Measurements from ENCODE around the gene STARD9. TPM values are rescaled to one million over a fixed set of nuclear protein-coding genes. Genes with fewer than 3 reads are reported as not detected.

Gene STARD9
- total RNA-seq, 6 experiments from 2014 or later = 1.9 to 2.8 (median 2.3) TPM

- Mint-ChIP-seq H3K9me3 (no peaks in the 10 kb centered on the region), H3K27ac (no peak overlapping the region), H3K36me3 (ENCODE audit: low read depth) (peaks cover 21% of the 10 kb centered on the region; the same call in 1 of the 2 replicates), H3K4me1 (ENCODE audit: low read depth) (peaks cover 12% of the 10 kb centered on the region), H3K27me3 (ENCODE audit: insufficient read depth) (peaks cover 4% of the 10 kb centered on the region; the same call in 1 of the 2 replicates), H3K4me3 (no peak overlapping the region)
- DNase-seq = no peak
- peak; percentile 45 for TF ChIP-seq CTCF (IDR thresholded peaks at IDR 0.05)
Observed at GRCh38 chr15:42723068-42723467, 147.7 kb downstream of the STARD9 start.

- no peak for TF ChIP-seq CTCF (IDR thresholded peaks at IDR 0.05)
- Mint-ChIP-seq H3K27me3 (ENCODE audit: insufficient read depth) (no peaks in the 10 kb centered on the region; the same call in 1 of the 2 replicates), H3K36me3 (ENCODE audit: low read depth) (peaks cover 21% of the 10 kb centered on the region; the same call in 1 of the 2 replicates), H3K4me3 (no peak overlapping the region), H3K27ac (no peak overlapping the region), H3K9me3 (no peaks in the 10 kb centered on the region), H3K4me1 (ENCODE audit: low read depth) (peaks cover 8% of the 10 kb centered on the region)
- no peak for DNase-seq
Observed at GRCh38 chr15:42724276-42724675, 148.9 kb downstream of the STARD9 start.

- no peaks in the 10 kb centered on the region for H3K9me3 Mint-ChIP-seq
- H3K4me1 Mint-ChIP-seq (ENCODE audit: low read depth) = peaks cover 6% of the 10 kb centered on the region
- no peaks in the 10 kb centered on the region; the same call in 1 of the 2 replicates for H3K27me3 Mint-ChIP-seq (ENCODE audit: insufficient read depth)
- no peak for TF ChIP-seq CTCF (IDR thresholded peaks at IDR 0.05)
- peaks cover 15% of the 10 kb centered on the region; the same call in 1 of the 2 replicates for H3K36me3 Mint-ChIP-seq (ENCODE audit: low read depth)
- no peak overlapping the region for H3K4me3 Mint-ChIP-seq
- peak overlapping the region; percentile 34; the same call in 1 of the 2 replicates for H3K27ac Mint-ChIP-seq
- DNase-seq = no peak
Observed at GRCh38 chr15:42725331-42725903, 150.0 kb downstream of the STARD9 start.

DNA sequence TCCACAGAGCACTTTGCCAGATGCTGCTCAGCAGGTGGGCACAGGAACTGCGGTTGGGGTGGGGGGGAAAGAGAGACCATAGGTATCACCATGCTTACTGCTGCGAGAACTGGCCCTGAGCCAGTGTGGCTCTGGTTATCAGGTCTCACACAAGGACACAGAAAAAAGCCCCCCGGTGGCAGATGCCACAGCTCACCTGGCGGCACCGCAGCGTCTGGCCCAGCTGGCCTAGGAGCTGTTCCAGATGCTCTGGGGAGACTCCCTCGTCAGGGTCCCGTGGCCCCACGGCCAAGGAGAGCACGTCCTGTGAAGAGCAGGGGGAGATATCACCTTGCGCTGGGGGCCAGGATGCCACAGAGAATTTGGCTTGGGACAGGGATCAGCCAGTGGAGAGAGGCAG lies 150.7 kb downstream of the STARD9 start:
- no peaks in the 10 kb centered on the region for H3K9me3 Mint-ChIP-seq
- no peak for TF ChIP-seq CTCF (IDR thresholded peaks at IDR 0.05)

GRCh38 chr15:42727750-42728381 lies 152.5 kb downstream of the STARD9 start:
- peaks cover 6% of the 10 kb centered on the region for H3K4me1 Mint-ChIP-seq (ENCODE audit: low read depth)
- no peak overlapping the region for H3K4me3 Mint-ChIP-seq
- H3K27me3 Mint-ChIP-seq (ENCODE audit: insufficient read depth) = peaks cover 2% of the 10 kb centered on the region
- DNase-seq = no peak
- no peaks in the 10 kb centered on the region for H3K9me3 Mint-ChIP-seq
- peaks cover 26% of the 10 kb centered on the region; the same call in 1 of the 2 replicates for H3K36me3 Mint-ChIP-seq (ENCODE audit: low read depth)
- no peak overlapping the region for H3K27ac Mint-ChIP-seq
- TF ChIP-seq CTCF (IDR thresholded peaks at IDR 0.05) = no peak

More for the DNA sequence above, 150.7 kb downstream of the STARD9 start:
- no peak overlapping the region for H3K27ac Mint-ChIP-seq
- H3K4me3 Mint-ChIP-seq = no peak overlapping the region
- H3K4me1 Mint-ChIP-seq (ENCODE audit: low read depth) = peaks cover 6% of the 10 kb centered on the region
- DNase-seq = no peak
- H3K27me3 Mint-ChIP-seq (ENCODE audit: insufficient read depth) = no peaks in the 10 kb centered on the region; the same call in 1 of the 2 replicates
- H3K36me3 Mint-ChIP-seq (ENCODE audit: low read depth) = peaks cover 18% of the 10 kb centered on the region; the same call in 1 of the 2 replicates
